DND-41 (cell line): Measurements from ENCODE around the gene PIGU.

Experiments
- CTCF ChIP-seq: IDR thresholded peaks from 2 replicates; pipeline ENCODE4 v1.5.1; 2012; ENCODE audit warnings: borderline replicate concordance, low read length, moderate library complexity, mild to moderate bottlenecking; ENCODE audit not compliant: poor library complexity, severe bottlenecking; ENCODE audit errors: extremely low read depth
- EZH2 ChIP-seq: IDR thresholded peaks from 3 replicates; pipeline ENCODE4 v1.6.1; 2012; ENCODE audit warnings: borderline replicate concordance, low read depth, mild to moderate bottlenecking, moderate library complexity, low read length, inconsistent platforms; ENCODE audit not compliant: severe bottlenecking

- no peak for TF ChIP-seq CTCF
- TF ChIP-seq EZH2 = no peak
Measured at GRCh38 chr20:34574426-34574825, 102.5 kb downstream of the PIGU start.
